ENCODE data around the gene ZNF784.

- TF ChIP-seq, protein P1, sequence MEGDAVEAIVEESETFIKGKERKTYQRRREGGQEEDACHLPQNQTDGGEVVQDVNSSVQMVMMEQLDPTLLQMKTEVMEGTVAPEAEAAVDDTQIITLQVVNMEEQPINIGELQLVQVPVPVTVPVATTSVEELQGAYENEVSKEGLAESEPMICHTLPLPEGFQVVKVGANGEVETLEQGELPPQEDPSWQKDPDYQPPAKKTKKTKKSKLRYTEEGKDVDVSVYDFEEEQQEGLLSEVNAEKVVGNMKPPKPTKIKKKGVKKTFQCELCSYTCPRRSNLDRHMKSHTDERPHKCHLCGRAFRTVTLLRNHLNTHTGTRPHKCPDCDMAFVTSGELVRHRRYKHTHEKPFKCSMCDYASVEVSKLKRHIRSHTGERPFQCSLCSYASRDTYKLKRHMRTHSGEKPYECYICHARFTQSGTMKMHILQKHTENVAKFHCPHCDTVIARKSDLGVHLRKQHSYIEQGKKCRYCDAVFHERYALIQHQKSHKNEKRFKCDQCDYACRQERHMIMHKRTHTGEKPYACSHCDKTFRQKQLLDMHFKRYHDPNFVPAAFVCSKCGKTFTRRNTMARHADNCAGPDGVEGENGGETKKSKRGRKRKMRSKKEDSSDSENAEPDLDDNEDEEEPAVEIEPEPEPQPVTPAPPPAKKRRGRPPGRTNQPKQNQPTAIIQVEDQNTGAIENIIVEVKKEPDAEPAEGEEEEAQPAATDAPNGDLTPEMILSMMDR (IDR thresholded peaks at IDR 0.05; ENCODE audit: low read depth, low read length, poor library complexity, severe bottlenecking): no peak
- no peak for TF ChIP-seq EZH2phosphoT487 (IDR thresholded peaks at IDR 0.05; ENCODE audit: borderline replicate concordance, low read length)
These were observed 26.9 kb upstream of the ZNF784 start for GRCh38 chr19:55651236-55651635.

Measured in DOHH2 (cell line).